ENCODE measurements around the gene STX1A. TPM values are rescaled to one million over a fixed set of nuclear protein-coding genes. Genes with fewer than 3 reads are reported as not detected.

Gene STX1A
- total RNA-seq, 1 experiment from 2014 or later: 20.4 TPM

GRCh38 chr7:73702226-73702625, 17.2 kb downstream of the STX1A start:
- Mint-ChIP-seq H3K27me3 (ENCODE audit: low read depth) (no peaks in the 10 kb centered on the region), H3K4me3 (no peak overlapping the region), H3K36me3 (peaks cover 17% of the 10 kb centered on the region), H3K27ac (peak overlapping the region; percentile 41; the same call in 1 of the 2 replicates), H3K9me3 (no peaks in the 10 kb centered on the region), H3K4me1 (peaks cover 15% of the 10 kb centered on the region)
- TF ChIP-seq TEAD1 (CRISPR knock-in tag; IDR thresholded peaks at IDR 0.05) (no peak), ZNF121 (CRISPR knock-in tag; IDR thresholded peaks at IDR 0.05) (no peak), KAT7 (CRISPR knock-in tag; IDR thresholded peaks at IDR 0.05; ENCODE audit: borderline replicate concordance) (no peak), PREB (CRISPR knock-in tag; IDR thresholded peaks at IDR 0.05; ENCODE audit: borderline replicate concordance) (no peak), ZBTB43 (CRISPR knock-in tag; IDR thresholded peaks at IDR 0.05) (no peak), ELF4 (CRISPR knock-in tag; IDR thresholded peaks at IDR 0.05; ENCODE audit: low read depth) (no peak), PRDM15 (CRISPR knock-in tag; IDR thresholded peaks at IDR 0.05) (no peak), ZNF281 (CRISPR knock-in tag; IDR thresholded peaks at IDR 0.05) (no peak), MXD4 (CRISPR knock-in tag; IDR thresholded peaks at IDR 0.05; ENCODE audit: borderline replicate concordance) (no peak), ZNF416 (CRISPR knock-in tag; IDR thresholded peaks at IDR 0.05) (no peak), HMGXB4 (CRISPR knock-in tag; IDR thresholded peaks at IDR 0.05) (no peak), NFE2L1 (CRISPR knock-in tag; IDR thresholded peaks at IDR 0.05) (no peak), ZNF532 (CRISPR knock-in tag; IDR thresholded peaks at IDR 0.05; ENCODE audit: borderline replicate concordance) (no peak), RELA (CRISPR knock-in tag; IDR thresholded peaks at IDR 0.05; ENCODE audit: borderline replicate concordance) (no peak), NR3C1 (CRISPR knock-in tag; conservative IDR thresholded peaks at IDR 0.05; ENCODE audit: low read depth) (no peak), TEAD4 (CRISPR knock-in tag; IDR thresholded peaks at IDR 0.05) (no peak), MLX (CRISPR knock-in tag; IDR thresholded peaks at IDR 0.05) (no peak), SOX15 (CRISPR knock-in tag; IDR thresholded peaks at IDR 0.05) (no peak), ZNF219 (CRISPR knock-in tag; IDR thresholded peaks at IDR 0.05; ENCODE audit: borderline replicate concordance) (no peak)
- CTCF ChIA-PET: interaction anchor here (0.6 to 8.0 kb wide), 10 partner anchors 9 to 96 kb away, joined by 3 to 61 read pairs (median 8); partner anchors contain the start of gene VPS37D
- DNase-seq (ENCODE audit: low spot score): no peak
- POLR2A ChIA-PET: interaction anchor here (0.6 to 1.1 kb wide), 3 partner anchors 10 to 153 kb away, joined by 3 to 5 read pairs (median 3); no protein-coding TSS in a partner anchor
- ATAC-seq: no peak
